COR-L47 (cell line): ENCODE results near the gene SAPCD2.

Source experiments
- DNase-seq: peaks from one replicate; lab custom pipeline; 2025; lab: John Stamatoyannopoulos, UW

The SAPCD2 gene

DNA sequence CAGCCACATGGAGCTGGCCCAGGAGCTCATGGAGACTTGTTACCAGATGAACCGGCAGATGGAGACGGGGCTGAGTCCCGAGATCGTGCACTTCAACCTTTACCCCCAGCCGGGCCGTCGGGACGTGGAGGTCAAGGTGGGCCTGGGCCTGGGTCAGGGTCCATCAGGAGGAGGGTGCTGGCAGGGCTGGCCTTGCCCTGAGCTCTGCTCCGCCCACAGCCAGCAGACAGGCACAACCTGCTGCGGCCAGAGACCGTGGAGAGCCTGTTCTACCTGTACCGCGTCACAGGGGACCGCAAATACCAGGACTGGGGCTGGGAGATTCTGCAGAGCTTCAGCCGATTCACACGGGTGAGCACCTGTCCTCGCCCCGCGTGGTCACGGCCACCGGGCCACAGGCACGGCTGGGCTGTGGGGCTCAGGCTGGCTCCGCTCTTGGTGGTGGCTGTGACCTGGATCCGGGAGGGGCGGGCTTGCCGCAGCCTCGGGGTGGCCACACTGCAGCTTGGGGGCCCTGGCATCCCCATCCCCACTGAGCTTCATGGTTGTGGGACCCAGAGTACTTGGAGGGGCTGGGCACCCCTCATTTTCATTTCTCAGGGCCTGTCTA is 37.1 kb upstream of the SAPCD2 start:
- no peak for DNase-seq

DNA sequence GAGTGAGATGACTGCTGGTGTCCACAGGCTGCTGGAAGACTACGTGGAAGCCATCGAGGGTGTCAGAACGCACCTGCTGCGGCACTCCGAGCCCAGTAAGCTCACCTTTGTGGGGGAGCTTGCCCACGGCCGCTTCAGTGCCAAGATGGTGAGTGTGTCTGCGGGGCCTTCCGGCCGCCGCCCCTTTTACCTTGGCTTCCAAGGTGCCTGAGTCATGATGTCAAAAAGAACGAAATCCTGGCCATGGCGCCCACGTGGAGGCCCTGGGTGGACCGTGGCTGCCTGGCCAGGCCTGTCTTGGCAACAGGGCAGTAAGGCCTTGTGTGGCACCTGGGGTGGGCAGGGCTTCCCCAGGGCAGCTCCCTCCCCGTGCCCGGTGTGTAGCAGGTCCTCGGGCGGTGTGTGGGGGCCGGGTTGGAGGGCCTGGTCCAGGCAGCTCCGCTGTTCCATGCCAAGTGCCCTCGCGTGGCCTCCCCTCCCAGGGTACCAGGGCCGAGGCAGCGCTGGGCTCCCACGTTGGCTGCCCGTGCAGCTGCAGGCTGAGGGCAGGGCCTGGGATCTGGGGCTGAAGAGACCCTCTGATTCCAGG is 36.4 kb upstream of the SAPCD2 start:
- no peak for DNase-seq

DNA sequence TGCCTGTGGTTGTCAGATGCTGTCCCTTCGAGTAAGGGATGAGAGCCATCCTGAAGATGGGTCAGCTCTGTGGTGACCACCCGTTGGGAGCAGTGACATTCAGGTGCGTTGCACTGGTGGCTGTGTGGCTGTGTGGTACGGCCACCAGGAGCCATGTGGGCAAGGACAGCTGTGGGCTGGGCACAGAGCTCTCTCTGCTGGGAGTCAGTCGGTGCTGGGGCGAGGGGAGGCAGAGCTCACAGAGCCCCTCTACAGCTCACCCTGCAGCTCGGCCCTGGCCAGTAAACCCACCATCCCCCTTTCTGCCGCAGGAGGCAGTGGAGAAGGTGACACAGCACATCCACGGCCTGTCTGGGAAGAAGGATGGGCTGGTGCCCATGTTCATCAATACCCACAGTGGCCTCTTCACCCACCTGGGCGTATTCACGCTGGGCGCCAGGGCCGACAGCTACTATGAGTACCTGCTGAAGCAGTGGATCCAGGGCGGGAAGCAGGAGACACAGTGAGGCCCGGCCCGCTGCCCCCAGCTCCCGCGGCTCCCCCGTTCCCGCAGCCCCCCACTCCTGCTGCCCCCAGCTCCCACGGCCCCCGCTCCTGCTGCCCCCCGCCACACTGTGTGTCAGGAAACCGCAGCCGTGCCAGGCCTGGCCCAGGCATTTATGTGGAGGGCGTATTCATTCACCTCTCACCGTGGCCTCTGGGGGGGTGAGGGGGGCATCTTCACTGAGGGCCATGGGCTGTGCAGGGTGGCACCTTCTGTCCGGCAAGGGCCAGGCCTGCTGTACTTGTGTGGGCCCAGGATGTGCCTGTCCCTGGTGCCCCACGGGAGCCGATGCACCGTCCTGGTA is 35.7 kb upstream of the SAPCD2 start:
- no peak for DNase-seq

DNA sequence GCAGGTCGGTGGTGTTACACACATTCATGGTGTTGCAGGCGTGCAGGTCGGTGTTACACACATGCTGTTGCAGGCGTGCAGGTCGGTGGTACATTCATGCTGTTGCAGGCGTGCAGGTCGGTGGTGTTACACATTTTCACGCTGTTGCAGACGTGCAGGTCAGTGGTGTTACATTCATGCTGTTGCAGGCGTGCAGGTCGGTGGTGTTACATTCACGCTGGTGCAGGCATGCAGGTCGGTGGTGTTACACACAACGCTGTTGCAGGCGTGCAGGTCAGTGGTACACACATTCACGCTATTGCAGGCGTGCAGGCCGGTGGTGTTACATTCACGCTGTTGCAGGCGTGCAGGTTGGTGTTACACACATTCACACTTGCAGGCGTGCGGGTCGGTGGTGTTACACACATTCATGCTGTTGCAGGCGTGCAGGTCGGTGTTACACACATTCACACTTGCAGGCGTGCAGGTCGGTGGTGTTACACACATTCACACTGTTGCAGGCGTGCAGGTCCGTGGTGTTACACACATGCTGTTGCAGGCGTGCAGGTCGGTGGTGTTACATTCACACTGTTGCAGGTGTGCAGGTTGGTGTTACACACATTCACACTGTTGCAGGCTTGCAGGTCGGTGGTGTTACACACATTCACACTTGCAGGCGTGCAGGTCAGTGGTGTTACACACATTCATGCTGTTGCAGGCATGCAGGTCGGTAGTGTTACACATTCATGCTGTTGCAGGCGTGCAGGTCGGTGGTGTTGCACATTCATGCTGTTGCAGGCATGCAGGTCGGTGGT is 33.0 kb upstream of the SAPCD2 start:
- no peak for DNase-seq

DNA sequence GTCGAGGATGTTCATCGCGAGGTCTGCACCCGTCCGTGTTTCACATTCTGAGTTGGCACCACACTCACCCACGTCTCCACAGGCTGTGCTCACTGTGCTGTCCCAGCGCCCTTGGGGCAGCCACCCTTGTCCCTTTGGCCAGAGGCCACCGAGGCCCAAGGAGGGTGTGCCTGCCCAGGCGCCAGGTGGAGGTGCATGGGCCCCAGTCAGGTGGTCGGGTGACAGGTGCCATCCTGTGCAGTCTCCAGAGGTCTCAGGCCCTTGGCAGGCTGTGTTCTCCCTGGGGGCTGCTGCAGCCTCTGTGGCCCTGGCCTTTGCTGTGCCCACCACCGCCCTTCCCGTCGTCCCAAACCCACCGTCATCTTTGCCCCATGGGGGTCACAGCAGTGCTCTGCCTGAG is 28.9 kb upstream of the SAPCD2 start:
- no peak for DNase-seq

DNA sequence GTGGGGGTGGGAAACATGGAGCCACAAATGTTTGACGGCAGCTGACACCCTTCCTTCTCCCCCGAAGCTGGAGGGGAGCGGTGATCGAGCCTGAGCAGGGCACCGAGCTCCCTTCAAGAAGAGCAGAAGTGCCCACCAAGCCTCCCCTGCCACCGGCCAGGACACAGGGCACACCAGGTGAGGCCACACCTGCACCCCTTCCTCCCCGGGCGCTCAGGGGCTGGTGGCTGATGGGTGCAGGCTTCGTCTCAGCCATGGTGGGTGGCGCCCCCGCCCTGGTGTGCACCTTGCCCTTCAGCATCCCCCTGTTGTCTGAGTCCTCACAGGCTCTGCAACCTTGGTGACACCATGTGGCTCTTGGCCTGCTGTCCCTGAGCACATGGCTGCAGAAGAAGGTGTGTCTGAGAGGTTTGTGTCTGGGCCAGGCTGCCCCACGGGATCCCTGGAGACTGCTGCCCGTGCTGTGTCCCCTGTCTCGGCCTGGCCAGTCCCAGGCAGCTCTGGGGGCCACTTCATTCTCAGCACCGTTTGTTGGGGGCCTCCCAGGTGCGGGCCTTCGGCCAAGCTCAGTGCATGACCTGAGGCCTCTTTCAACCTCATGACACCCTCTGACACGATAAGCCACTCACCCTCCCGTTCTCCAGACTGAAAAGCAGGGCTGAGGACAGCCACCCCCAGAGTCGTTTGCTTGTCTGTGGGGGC is 27.6 kb upstream of the SAPCD2 start:
- no peak for DNase-seq

DNA sequence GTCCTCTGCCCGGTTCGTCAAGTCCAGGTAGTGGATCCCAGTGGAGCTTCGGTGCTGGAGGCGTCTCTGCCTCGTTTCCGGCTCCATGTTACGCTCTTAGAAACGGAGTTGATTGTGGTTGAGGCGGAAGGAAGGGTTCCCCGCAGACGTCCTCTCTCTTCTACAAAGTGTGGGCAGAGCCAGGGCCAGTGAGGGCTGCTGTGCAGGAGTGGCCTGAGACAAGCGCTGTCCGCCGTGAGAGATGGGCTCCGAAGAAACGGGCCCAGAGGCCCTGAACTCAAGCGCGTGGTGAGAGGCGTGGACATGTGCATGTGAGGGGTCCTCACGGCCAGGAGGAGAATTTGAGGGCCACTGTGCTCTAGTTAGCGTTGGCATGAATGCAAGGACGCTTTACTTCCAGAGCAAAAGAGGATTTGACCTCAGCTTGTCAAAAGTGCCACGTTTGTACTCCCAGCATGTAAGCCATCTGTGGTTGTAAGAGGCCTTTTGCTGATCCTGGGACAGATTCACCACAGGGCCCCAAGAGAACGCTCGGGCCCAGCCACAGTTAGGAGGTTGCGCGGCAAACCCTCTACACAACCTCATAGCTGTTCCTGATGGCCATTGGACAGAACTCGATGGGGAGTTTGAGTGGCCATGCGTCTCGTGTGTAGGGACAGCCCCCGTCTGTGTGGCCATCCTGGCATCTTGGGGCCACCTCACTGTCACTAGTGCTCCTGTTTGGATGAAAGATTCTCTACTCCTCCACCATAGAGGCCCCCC is 26.6 kb upstream of the SAPCD2 start:
- no peak for DNase-seq

DNA sequence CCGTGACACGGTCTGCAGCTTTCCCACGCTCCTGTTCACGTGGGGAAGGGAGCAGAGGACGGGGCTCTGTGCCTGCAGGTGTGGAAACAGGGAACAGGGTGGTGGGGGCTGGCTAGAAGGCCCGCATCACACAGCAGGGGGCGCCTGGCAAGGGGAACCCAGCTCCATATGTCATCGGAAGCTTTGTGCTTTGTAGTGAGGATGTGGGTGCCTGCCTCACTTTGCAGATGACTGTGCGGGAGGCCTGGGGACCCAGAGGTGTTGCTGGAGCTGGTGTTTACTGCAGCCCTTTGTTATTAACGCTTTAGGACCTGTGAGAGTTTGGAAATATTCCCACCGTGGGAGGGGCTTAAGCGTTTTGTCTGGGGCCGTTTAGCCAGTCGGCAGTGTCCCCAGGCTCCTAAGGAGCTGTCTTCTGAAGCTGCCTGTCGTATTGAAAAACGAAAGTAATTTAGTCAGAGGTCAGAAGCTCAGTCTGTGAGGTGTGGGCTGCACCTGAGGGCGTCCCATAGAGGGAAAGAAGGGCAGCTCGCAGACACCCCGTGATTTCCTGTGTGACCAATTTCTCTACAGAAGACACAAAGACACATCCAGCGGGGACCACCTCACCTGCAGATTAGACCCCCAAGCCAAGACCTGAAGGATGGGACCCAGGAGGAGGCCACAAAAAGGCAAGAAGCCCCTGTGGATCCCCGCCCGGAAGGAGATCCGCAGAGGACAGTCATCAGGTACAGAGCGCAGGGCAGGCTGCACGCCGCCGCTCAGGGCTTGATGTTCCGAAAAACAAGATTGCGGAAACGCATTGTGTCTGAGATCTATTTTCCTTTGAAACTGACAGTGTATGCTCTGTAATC is 25.5 kb upstream of the SAPCD2 start:
- DNase-seq = peak; percentile 46

DNA sequence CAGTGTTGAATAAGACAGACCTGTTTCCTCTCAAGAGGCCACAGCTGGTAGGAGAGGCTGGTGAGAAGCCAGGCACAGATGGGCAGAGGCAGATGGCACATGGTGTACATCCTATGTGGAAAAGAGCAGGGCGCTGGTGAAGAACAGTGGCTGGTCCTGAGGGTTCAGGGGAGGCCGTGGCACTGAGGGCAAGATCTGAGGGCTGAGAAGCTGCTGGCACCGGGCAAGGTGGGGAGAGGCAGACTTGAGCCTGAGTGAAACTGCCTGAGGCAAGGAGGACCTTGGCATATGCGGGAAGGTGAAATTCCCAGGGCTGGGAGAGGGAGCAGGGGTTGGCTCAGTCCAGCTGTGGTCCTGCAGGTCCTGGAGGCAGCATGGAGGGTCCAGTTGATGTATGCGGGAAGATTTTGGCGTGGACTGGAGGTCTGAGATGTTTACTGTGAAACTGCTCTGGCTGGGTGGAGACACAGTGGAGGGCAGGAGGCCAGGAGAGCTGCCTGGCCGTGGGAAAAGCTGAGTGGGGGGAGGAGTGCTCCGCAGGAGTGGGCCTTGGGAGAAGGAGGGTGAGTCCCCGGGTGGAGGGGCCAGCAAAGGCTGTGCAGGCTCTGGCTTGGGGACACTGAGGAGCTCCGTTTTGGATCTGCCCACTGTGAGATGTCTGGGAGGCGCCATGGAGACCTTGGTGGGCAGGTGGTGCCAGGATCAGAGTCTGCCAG is 19.0 kb upstream of the SAPCD2 start:
- no peak for DNase-seq

DNA sequence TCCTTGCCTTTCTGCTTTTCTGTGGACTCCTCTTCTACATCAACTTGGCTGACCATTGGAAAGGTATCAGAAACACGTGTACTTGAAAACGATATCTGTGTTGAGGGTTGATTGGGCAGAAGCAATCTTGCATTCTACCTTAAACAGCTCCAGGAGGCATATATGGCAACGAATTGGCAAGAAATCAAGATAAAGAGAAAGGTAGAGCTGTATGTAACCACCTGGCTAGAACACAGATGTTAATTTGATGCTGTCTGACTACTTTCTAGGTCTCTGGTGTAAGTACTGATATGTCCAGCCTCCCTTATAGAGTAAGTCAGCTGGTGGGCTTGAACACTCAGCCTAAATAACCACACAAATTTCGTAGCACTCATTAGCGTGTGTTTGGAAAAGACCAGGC is 17.8 kb upstream of the SAPCD2 start:
- DNase-seq = no peak

DNA sequence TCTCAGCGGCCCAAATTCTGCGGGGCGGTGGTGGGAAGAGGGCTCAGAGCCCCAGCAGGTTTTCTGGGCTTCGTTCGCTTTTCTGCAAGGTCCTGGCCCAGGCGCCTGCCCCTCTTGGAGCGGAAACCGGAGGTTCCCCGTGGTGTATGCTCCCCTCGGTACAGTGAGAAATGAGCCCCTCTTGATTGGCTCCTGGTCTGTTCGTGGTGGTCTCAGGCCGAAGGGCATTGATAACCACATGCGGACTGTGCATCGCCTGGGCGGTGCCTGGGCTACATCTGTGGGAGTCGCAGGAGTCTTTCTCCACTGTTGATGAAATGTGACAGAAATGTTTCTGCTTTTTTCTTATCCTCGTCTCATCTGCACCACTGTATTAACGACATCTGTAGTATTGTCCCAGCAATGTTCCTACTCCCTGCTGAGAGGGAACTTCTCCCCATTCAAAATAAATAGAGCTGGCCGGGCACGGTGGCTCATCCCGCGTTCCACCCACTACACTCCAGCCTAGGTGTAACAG is 17.1 kb upstream of the SAPCD2 start:
- no peak for DNase-seq

DNA sequence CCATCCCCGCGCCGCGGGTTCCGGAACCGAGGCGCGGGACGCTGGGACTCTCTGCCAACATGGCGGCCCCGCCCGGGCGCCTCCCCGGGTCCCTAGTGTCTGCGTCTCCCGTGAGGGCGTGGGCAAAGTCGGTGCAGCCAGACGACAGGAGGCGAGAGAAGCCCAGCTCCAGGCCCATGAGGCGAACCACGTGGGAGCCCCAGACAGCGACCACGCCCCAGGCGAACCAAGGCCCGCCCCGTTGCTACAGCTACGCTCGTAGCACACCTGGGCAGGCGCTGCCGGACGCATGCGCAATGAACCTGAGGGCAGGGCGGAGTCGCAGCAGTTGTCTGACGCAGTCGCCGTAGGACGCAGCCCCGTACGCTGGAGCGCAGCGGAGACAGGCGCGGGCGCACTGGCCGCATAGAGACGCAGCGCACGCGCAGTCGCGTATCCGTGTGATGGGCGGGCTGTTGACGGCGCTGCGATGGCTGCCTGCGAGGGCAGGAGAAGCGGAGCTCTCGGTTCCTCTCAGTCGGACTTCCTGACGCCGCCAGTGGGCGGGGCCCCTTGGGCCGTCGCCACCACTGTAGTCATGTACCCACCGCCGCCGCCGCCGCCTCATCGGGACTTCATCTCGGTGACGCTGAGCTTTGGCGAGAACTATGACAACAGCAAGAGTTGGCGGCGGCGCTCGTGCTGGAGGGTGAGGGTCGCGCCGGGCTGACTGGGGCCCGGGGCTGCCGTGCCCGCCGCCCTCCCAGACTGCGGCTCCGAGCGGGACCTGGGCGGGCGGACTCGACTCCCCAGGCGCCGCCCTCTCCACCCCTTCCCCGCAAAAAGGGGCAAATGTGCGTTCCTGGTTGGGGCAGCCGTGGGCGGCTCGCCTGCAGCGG is 16.4 kb upstream of the SAPCD2 start, which contains the start of gene MAN1B1:
Gene MAN1B1, plus strand, starts transcription at position 455 of the 878 bp plus-strand sequence. Its CDS starts 15 bp downstream, at position 470.
- DNase-seq = peak; percentile 99

DNA sequence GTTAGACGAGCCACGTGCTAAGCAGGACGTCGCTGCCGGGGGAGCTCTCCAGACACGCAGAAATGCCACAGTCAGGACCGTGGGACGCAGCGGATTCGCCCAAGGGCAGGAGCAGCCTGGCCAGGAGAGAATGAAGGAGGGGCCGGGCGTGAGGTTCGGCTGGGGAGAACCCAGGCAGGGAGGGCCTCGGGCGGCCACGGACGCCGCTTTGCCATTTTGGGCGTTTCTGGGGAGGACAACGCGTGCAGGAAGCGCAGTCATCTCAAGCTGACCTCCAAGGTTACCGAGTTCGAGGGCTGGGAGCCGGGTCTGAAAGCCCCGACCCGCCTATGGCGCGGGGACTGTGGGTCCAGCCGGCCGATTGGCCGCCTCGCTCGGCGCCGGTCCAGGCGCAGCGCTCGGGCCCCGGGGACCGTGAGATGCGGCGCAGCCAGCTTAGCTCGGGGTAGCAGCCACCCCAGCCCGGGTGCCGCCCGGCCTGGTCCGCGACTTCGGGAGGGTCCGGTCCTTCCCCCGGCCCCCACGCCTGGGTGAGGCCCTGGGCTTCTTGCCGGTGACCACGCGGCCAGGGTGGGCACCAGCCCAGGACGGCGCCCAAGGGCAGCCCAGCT is 15.7 kb upstream of the SAPCD2 start:
- no peak for DNase-seq

DNA sequence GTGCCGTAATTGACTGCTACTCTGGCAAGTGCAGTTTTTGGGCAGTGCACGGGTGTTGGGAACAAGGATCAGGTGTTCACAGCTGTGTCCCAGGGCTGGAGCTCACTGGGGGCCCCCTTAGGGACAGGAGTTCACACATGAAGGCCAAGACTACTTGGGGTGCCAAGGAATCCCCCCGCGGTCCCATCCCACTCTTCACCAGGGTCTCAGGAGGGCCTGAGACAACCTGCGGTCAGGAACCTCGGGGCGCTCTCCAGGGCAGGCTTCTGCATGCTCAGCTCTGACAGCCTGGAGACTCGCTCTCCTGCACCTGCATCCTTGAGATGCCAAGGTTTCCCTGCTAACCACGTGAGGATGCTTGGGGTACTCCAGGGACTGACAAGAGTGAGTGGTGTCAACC is 14.2 kb upstream of the SAPCD2 start:
- DNase-seq = no peak

DNA sequence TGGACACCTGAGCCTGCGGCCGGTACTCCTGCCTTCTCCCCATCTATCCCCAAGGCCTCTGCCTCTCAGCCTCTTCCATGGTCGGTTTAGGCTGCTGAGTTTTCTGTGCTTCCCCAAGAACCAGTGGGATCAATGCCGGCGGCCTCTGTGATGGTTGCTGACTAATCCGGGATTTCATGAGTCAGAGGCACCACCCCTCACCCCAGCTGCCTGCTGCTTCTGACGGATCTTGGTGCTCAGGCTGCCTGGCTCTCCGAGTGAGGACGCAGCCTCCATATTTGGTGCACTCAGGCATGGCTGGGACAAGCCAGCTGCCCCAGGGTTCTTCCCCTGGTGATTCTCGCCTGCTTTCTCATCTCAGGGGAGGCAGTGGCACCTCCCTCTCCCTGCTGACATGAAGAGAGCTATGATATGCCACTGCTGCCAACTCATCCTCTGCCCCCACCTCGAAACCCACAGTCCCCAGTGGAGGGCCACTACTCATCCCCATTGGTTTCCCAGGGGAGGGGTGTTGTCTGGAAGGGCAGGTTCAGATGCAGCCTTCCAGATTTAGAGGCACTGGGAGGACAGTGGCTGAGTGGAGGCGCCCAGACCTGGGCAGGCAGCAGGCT is 13.1 kb upstream of the SAPCD2 start:
- DNase-seq = no peak

DNA sequence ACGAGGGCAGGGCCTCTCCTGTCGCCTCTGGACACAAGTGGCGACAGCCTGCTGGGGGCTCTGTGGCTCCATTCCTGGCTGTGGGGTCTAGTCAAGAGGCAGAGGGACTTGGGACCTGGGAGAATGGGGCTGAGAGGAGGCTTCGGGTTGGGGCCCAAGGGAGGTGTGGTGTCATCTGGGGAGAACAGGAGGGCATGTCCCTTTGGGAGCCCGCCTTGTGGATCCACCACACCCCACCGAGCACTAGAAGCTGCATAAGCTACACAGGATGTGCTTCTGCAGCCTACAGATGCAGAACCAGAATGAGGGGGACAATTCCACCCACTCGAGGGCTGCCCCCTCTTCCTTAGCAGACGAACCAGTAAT is 12.6 kb upstream of the SAPCD2 start:
- DNase-seq = no peak

DNA sequence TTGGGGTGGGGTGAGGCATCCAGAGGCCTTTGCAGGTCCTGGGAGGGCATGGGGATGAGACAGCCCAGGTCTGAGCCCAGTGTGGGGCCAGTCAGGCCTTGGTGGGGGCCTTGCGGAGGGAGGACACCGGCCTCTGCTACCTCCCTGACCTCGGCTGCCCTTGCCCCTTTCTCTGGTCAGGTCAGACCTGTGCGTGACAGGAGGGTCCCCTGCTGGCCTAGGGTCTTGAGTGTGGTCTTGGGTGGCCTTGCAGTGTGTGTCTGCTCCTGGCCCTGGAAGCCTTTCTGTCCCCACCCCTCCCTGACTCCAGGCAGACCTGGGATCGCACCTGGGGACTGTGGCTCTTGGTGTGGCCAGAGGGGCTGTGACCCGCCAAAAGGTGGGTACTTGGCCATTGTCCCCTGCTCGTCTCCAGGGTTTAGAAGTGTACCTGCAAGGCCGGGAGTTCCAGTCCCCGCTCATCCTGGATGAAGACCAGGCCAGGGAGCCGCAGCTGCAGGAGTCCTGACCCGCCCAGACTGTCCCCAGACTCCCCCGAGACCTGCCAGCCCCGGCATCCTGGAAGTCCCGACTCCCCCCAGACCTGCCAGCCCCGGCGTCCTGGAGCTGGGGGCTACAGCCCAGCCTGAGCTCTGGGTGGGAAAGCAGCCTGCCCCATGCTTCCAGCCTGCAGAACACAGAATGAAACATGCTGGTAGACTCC is 12.0 kb upstream of the SAPCD2 start:
- no peak for DNase-seq
